KMS-11 (cell line): ENCODE measurements around the gene TOGARAM2.

Experiments used
- H2AFZ ChIP-seq: fragments of 200-600 bp; sonication (generic); 2 replicates; pipeline ENCODE4 v1.6.1; 2016; ENCODE audit warnings: antibody characterized with exemption, mixed run types, low read depth
- H3K27ac ChIP-seq: fragments of 200-600 bp; sonication (generic); 2 replicates; pipeline ENCODE4 v1.6.1; 2016; ENCODE audit warnings: mild to moderate bottlenecking, mixed run types
- H3K27me3 ChIP-seq: fragments of 200-600 bp; sonication (generic); 2 replicates; pipeline ENCODE4 v1.6.1; 2017; ENCODE audit warnings: mild to moderate bottlenecking, low read depth, mixed run types, moderate library complexity; ENCODE audit not compliant: insufficient read depth
- H3K36me3 ChIP-seq: fragments of 200-600 bp; sonication (generic); 2 replicates; pipeline ENCODE4 v1.6.1; 2017; ENCODE audit warnings: mild to moderate bottlenecking, mixed run types; ENCODE audit not compliant: insufficient read depth
- H3K4me1 ChIP-seq: fragments of 200-600 bp; sonication (generic); 2 replicates; pipeline ENCODE4 v1.6.1; 2016; ENCODE audit warnings: mild to moderate bottlenecking, low read depth, mixed run types; ENCODE audit not compliant: poor library complexity, severe bottlenecking
- H3K4me2 ChIP-seq: fragments of 200-600 bp; sonication (generic); 2 replicates; pipeline ENCODE4 v1.7.0; 2016; ENCODE audit warnings: mild to moderate bottlenecking, mixed run types
- H3K4me3 ChIP-seq: fragments of 200-600 bp; sonication (generic); IDR thresholded peaks from 2 replicates; pipeline ENCODE4 v1.6.1; 2017; ENCODE audit warnings: low read depth, low read length, mixed read lengths; ENCODE audit not compliant: insufficient read depth
- H3K79me2 ChIP-seq: fragments of 200-600 bp; sonication (generic); 2 replicates; pipeline ENCODE4 v1.6.1; 2016; ENCODE audit warnings: low read depth, mixed run types; ENCODE audit not compliant: insufficient read depth
- H3K9ac ChIP-seq: fragments of 200-600 bp; sonication (generic); 2 replicates; pipeline ENCODE4 v1.6.1; 2016; ENCODE audit warnings: mild to moderate bottlenecking, mixed run types
- H4K20me1 ChIP-seq: fragments of 200-600 bp; sonication (generic); 2 replicates; pipeline ENCODE4 v1.6.1; 2016; ENCODE audit warnings: mild to moderate bottlenecking, mixed run types; ENCODE audit not compliant: insufficient read depth
- TF ChIP-seq, protein P1 (sequence below): fragments of 200-600 bp; sonication (generic); conservative IDR thresholded peaks from 2 replicates; pipeline ENCODE4 v1.6.1; 2017; ENCODE audit warnings: low read depth, mild to moderate bottlenecking, antibody characterized with exemption, low read length, moderate library complexity, mixed read lengths

Gene TOGARAM2

DNA sequence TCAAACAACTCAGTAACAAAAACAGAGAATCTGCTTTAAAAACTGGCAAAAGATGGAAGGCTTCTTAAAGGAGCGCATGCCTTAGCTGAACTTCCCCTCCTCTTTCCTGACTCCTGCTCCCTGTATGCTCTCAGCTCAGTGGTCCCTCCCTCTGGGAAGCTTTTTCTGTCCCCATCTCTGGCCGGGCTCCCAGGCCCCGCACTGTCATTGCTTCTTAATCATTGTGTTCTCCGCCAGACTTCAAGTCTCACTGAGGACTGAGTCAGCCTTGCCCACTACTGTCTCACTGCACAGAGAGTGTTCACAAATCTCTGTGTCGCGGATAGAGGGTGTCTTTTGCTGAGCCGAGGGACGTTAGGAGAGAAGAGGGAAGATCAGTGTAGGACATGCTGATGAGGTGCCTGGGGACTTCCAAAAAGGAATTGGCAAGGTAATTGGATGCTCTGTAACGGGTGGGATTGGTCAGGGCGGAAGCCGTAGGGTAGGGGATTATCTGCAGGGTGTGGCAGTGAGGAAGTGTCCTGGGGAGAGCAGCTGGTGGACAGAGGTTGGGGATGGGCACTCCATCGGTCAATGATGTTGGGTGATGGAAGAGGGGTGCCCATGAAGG is 16.2 kb downstream of the TOGARAM2 start:
- H2AFZ ChIP-seq = no peak overlapping the region
- H3K4me3 ChIP-seq = no peak overlapping the region
- TF ChIP-seq, protein P1, sequence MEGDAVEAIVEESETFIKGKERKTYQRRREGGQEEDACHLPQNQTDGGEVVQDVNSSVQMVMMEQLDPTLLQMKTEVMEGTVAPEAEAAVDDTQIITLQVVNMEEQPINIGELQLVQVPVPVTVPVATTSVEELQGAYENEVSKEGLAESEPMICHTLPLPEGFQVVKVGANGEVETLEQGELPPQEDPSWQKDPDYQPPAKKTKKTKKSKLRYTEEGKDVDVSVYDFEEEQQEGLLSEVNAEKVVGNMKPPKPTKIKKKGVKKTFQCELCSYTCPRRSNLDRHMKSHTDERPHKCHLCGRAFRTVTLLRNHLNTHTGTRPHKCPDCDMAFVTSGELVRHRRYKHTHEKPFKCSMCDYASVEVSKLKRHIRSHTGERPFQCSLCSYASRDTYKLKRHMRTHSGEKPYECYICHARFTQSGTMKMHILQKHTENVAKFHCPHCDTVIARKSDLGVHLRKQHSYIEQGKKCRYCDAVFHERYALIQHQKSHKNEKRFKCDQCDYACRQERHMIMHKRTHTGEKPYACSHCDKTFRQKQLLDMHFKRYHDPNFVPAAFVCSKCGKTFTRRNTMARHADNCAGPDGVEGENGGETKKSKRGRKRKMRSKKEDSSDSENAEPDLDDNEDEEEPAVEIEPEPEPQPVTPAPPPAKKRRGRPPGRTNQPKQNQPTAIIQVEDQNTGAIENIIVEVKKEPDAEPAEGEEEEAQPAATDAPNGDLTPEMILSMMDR = no peak
- H3K4me2 ChIP-seq = no peak overlapping the region
- no peaks in the 10 kb centered on the region for H3K4me1 ChIP-seq
- H3K36me3 ChIP-seq = no peaks in the 10 kb centered on the region
- H3K9ac ChIP-seq = no peak overlapping the region
- H3K27ac ChIP-seq = no peak overlapping the region
- no peaks in the 10 kb centered on the region for H3K79me2 ChIP-seq
- H4K20me1 ChIP-seq = no peaks in the 10 kb centered on the region
- H3K27me3 ChIP-seq = no peaks in the 10 kb centered on the region

GRCh38 chr2:28997847-28998735 is 17.0 kb downstream of the TOGARAM2 start:
- no peak overlapping the region for H3K27ac ChIP-seq
- no peaks in the 10 kb centered on the region for H3K79me2 ChIP-seq
- no peak overlapping the region for H3K9ac ChIP-seq
- TF ChIP-seq, protein P1 = no peak
- H4K20me1 ChIP-seq = no peaks in the 10 kb centered on the region
- H3K4me1 ChIP-seq = no peaks in the 10 kb centered on the region
- no peak overlapping the region for H2AFZ ChIP-seq
- no peaks in the 10 kb centered on the region for H3K27me3 ChIP-seq
- H3K4me3 ChIP-seq = no peak overlapping the region
- no peak overlapping the region for H3K4me2 ChIP-seq
- H3K36me3 ChIP-seq = no peaks in the 10 kb centered on the region

DNA sequence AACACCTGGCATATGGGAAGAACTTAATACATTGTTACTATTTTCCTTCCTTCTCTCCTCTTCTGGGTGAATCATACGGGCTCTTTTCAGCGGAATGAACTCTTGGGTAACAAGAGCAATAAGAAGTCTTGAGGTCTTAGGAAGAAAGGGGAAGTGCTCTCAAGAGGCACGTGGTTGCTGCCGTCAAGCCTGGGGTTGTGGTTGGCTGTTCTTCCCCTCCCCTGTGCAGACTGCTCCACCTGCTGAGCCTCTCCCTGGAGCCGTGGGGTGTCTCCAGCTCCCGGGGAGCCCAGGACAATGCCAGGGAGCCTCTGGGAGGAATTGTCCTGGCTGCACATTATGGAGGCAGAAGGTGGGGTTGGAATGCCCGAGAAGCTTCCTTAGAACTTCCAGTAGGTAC is 19.4 kb downstream of the TOGARAM2 start:
- Histone ChIP-seq H2AFZ (no peak overlapping the region), H4K20me1 (no peaks in the 10 kb centered on the region), H3K4me3 (no peak overlapping the region), H3K4me2 (no peak overlapping the region), H3K9ac (no peak overlapping the region), H3K4me1 (no peaks in the 10 kb centered on the region), H3K36me3 (no peaks in the 10 kb centered on the region), H3K27ac (no peak overlapping the region), H3K79me2 (no peaks in the 10 kb centered on the region), H3K27me3 (no peaks in the 10 kb centered on the region)
- TF ChIP-seq, protein P1 = no peak

GRCh38 chr2:29000956-29001355 is 19.9 kb downstream of the TOGARAM2 start:
- H3K27ac ChIP-seq = no peak overlapping the region
- no peak overlapping the region for H3K4me3 ChIP-seq
- H3K27me3 ChIP-seq = no peaks in the 10 kb centered on the region
- H3K4me1 ChIP-seq = no peaks in the 10 kb centered on the region
- TF ChIP-seq, protein P1 = no peak
- H3K36me3 ChIP-seq = no peaks in the 10 kb centered on the region
- no peak overlapping the region for H3K4me2 ChIP-seq
- no peaks in the 10 kb centered on the region for H3K79me2 ChIP-seq
- H3K9ac ChIP-seq = no peak overlapping the region
- no peak overlapping the region for H2AFZ ChIP-seq
- no peaks in the 10 kb centered on the region for H4K20me1 ChIP-seq
